HG03196 (cell line): Measurements from ENCODE around the gene APOL4.
"Not testable (repeated sequence)": the region's sequence is repeated elsewhere in the genome, so short reads cannot be mapped to it uniquely, and the experiment has no call there.

Experiments
- ATAC-seq: cut with Tn5 transposase; IDR thresholded peaks from one replicate; pipeline ENCODE4 v1.9.1; 2021; ENCODE audit not compliant: unreplicated experiment

APOL4 gene

GRCh38 chr22:36208914-36209313 lies 7.3 kb upstream of the APOL4 start:
- no peak for ATAC-seq

DNA sequence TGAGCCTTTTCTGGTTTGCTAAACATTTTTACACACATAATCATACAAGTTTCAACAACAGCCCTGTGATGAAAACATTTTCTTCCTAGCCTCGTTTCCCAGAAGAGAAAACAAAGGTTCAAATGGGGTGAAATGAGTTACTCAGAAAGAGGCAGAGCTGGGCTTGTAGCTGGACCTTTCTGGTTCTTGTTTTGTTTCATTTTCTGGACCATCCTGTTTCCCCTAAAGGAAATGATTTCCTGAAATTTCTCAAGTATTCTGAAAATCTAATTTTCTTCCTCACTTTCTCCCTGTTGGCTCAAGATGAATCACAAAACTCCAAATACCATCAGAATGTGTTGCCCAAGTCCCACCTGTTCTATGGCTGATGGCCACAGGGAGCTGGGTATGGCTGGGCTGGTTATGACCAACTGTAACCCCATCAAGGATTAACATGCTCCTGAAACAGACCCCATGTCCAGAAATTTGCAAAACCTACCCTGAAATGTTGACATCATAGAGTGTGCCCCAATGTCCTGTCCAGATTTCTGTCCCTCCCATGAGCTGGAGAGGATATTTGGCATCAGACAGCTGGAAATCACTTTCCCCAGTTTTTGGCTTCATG lies 6.7 kb upstream of the APOL4 start:
- ATAC-seq = no peak

GRCh38 chr22:36206255-36206654 lies 4.6 kb upstream of the APOL4 start:
- ATAC-seq = no peak

DNA sequence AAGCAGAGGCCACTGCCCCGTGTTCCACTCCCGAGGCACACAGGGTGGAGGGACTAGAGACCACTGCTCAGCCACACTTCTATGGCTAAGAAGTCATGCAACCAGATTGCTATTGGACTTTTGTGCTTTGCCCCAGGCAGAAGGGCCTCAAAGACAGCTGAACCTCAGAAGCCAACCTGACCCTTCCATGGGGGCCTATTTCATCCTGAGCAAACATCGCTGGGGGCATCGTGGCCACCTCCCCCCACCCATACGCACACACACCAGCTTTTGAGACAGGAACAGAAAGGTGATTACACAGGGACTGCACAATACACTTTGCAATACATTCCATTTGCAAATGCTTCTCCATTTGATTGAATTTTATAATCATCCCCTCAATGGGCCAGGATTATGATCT lies 4.0 kb upstream of the APOL4 start:
- not testable (repeated sequence) for ATAC-seq

GRCh38 chr22:36204632-36205015 lies 3.0 kb upstream of the APOL4 start:
- ATAC-seq = no peak

DNA sequence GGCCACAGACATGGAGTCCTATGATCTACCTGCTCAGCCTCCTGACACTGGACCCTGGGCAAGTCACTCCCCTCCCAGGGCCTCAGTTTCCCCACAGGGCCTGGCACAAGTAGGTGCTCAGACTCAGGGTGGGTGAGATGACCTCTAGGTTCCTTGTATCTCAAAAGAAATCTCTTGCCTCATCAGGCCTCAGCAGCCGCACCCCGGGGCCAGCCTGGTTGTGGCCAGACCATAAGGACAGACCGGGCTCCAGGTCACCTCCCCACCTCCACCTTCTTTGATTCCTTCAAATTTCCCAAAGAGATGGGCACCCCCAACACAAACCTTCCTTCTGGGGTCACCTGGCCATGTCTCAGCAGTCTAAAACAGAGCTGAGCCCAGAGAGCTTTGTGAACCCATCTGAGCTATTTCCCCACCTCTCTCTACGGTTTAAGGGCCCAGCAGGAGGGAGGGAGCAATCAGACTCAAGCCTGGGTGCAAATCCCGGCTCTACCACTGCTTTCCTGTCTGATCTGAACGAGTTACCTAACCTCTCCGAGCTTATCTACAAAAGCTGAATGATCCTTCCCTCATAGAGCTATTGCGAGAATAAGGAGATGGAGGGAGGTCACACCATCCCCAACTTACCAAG lies 2.5 kb upstream of the APOL4 start:
- ATAC-seq = no peak

GRCh38 chr22:36203441-36203840 lies 1.8 kb upstream of the APOL4 start:
- not testable (repeated sequence) for ATAC-seq

DNA sequence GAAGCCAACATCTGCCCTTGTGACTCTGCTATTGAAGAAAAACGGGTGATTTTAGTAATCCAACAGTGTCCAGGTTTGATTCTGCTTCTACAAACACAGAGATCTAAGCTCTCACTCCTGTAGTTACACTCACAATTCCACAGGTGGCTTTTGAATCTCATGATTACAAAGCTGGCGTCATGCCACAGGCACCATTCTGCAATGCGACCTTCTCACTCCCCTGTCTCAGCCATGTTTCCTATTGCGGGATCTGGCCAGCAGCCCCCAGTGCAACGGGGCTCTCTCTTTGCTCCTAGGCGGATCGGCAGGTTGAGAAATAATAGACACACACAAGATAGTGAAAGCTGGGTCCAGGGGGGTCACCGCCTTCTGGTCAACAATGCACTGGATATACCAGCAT lies 1.3 kb upstream of the APOL4 start:
- not testable (repeated sequence) for ATAC-seq

DNA sequence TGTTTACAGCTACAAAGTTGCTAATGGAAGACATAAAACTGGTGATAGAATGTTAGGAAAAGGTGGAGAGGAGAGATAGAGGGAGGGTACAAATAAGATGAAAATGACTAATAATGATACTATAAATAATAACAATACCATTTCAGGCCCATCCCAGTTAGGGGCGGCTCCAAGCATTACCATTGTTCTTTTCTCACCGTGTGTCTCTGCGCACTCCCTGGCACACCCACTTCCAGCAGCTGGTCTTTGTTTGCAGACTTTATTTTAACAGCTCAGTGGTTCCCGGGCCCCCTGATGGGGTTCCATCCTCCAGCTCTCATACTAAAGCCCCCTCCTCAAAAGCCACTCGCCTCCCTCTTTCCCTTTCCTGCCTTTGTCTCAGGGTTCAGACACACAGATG lies 584 bp downstream of the APOL4 start:
- ATAC-seq = not testable (repeated sequence)

DNA sequence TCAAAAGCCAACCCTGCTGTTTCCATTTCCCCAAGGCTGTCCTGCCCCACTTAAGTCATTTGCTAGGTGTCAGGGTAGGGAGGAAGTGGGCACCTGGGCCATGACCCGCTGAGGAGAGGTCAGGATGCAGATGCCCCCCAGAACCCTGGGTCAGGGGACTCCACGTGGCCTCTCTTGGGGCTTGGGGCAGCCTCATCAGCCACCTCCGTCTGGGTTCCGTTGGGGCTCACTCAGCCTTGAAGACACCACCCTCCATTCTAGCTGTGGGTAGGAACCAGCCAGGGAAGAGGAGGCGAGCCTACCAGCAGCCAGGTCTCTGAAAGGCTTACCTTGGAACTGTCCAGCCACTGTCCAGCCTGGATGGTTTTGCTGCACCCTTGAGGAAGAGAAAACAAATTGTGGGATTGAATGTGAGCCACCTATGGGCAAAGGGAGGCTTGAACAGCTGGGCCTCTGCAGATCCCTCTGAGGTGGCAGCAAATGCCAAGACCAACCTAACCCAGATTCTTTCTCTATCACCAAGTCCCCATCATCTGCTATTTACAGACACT lies 2.5 kb downstream of the APOL4 start:
- no peak for ATAC-seq

DNA sequence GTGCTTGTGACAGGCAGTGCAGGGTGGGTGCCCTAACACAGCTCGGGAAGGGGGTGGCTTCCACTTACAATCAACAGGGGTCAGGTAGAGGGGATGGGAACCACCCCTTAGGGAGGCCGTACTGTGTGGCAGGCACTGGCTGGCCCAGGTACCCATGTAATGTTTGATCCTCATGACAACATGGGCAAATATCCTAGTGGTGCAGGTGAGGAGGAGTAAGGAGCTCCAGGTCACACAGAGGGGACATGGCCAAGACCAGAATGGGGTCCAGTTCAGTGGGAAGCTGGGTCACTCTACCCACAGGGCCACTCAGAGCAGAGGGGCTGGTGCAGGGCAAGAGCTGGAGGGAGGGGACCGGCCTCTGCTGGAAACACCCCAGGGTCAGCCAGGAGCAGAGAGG lies 3.1 kb downstream of the APOL4 start:
- ATAC-seq = no peak

DNA sequence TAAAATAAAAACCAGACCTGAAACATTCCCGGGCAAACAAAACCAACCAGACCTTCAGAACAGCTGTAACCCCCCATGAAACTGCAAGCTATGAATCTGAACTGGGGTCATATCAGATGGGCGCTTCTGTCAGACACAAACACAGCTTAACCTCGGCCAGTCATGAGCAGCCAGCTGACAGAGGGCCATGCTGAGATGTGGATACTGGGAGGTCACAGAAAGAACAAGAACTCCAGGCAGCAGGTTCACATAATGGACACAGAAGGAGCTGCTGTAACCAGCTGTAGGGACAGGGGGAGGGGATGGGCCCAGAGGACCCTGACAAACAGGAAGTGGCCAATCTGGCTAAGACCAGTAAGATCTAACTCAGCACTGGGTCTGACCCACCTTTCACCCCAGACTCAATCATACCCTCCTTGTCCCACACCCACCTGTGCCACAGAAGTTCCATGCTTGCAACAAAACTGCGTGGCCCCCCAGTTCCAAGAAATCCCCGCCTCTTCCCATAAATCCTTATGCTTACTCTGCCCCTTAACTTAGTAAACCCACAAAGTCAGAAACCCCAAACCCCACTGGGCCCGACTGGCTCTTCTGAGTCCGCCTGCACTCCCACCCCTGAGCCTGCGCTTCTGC lies 4.0 kb downstream of the APOL4 start:
- no peak for ATAC-seq

GRCh38 chr22:36197065-36197440 lies 4.6 kb downstream of the APOL4 start:
- no peak for ATAC-seq

- ATAC-seq = no peak
These were observed 5.2 kb downstream of the APOL4 start for GRCh38 chr22:36196254-36197064.

DNA sequence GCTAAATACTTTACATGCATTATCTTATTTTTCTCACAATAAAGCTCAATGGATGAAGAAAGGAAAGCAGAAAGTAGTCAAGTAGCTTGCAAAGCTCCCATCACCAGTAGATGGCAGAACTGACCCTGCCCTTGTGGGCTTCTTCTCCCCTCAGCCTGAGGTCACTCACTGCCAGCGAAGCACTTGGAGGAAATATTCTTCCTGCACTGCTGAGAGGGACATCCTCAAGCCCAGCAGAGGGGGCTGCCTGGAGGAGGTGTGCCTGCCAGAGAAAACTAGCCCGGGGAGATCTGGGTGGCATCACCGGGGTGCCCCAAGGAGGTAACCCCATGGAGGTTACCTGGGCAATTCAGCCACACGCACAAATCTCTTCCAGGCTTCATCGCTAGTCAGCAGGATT lies 6.6 kb downstream of the APOL4 start:
- ATAC-seq = no peak

DNA sequence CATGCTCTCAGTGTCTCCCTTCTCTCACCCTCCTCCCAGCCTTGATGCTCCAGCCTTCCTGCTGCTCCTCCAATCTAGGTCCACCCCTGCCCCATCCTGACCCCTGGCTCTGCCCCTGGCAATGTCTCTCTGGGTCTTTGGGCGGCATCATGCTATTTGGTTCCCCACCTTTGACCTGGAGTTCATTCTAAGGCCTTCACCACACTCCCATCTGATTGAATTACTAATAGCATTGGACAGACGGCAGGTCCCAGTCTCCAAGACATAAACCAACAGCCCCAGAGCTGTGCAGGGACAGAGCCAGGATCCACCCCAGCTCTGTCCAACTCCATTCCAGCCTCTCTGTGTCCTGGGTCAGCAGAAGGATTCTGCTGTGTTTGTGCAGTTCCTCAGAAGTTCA lies 7.2 kb downstream of the APOL4 start:
- ATAC-seq = no peak

DNA sequence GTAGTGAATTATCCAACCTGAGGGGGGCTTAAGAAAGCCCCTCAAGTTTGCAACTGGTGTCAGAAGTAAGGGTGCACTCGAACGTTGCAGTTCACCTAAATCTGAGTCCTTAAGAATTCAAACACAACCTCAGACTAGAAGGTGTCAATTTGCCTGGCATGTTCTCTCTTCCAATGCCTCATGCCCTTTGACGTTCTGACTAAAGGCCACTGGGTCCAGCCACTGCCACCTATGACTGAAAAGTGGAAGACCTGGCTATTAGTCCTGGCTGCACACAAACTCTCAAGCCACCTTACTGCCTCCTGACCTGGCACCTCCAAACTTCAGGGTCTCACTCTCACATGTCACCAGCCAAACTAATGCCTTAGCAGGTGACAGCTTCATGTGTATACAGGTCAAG lies 8.0 kb downstream of the APOL4 start:
- ATAC-seq = no peak

DNA sequence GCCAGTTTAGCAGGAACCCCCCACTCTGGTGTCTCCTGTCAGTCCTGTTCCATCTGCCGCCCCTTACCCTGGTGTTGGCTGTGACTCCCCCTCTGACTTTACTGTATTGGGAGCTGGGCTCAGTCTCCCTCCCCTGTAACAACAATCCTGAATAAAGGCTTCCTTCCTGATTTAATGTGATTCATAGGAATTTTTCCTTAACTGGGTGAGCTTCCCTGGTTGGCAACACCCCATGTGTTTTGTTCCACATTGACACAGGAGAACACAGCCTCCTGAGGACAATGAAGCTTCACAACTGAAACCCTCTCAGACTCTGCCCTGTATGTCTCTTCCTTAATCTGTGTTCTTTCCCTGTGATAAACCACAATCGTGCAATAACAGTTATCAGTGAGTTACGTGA lies 8.4 kb downstream of the APOL4 start:
- no peak for ATAC-seq

DNA sequence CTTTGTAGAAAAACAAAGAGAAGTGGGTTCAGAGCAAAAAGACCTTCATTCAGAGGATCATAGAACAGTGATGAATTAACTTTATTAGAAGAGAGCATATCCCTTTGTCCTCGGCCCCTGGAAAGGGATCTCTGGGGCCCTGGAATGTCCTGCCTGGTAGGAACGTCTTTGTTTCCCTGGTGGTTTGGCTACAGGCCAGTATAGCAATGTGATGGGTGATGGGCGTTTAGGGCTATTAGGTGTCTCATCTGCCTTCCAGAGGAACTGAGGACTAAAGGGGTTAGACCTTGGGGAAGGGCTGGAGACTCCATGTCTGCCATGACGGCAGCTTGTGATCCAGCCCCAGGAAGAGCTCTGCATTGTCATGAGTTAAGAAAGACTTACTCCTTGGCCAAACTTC lies 9.1 kb downstream of the APOL4 start:
- no peak for ATAC-seq

- no peak for ATAC-seq
These were observed 10.3 kb downstream of the APOL4 start for GRCh38 chr22:36191106-36191836.

- ATAC-seq = not testable (repeated sequence)
These were observed 13.7 kb downstream of the APOL4 start for GRCh38 chr22:36187862-36188261.
